ENCODE data around the gene KCNQ1. TPM values are rescaled to one million over a fixed set of nuclear protein-coding genes. Genes with fewer than 3 reads are reported as not detected.

Gene KCNQ1, protein sequence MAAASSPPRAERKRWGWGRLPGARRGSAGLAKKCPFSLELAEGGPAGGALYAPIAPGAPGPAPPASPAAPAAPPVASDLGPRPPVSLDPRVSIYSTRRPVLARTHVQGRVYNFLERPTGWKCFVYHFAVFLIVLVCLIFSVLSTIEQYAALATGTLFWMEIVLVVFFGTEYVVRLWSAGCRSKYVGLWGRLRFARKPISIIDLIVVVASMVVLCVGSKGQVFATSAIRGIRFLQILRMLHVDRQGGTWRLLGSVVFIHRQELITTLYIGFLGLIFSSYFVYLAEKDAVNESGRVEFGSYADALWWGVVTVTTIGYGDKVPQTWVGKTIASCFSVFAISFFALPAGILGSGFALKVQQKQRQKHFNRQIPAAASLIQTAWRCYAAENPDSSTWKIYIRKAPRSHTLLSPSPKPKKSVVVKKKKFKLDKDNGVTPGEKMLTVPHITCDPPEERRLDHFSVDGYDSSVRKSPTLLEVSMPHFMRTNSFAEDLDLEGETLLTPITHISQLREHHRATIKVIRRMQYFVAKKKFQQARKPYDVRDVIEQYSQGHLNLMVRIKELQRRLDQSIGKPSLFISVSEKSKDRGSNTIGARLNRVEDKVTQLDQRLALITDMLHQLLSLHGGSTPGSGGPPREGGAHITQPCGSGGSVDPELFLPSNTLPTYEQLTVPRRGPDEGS
- total RNA-seq (2022; extraction: Qiagen RNA extraction; ENCODE audit: low read depth): 0.24 to 0.83 TPM (median 0.43 TPM) in 5 replicates

DNA sequence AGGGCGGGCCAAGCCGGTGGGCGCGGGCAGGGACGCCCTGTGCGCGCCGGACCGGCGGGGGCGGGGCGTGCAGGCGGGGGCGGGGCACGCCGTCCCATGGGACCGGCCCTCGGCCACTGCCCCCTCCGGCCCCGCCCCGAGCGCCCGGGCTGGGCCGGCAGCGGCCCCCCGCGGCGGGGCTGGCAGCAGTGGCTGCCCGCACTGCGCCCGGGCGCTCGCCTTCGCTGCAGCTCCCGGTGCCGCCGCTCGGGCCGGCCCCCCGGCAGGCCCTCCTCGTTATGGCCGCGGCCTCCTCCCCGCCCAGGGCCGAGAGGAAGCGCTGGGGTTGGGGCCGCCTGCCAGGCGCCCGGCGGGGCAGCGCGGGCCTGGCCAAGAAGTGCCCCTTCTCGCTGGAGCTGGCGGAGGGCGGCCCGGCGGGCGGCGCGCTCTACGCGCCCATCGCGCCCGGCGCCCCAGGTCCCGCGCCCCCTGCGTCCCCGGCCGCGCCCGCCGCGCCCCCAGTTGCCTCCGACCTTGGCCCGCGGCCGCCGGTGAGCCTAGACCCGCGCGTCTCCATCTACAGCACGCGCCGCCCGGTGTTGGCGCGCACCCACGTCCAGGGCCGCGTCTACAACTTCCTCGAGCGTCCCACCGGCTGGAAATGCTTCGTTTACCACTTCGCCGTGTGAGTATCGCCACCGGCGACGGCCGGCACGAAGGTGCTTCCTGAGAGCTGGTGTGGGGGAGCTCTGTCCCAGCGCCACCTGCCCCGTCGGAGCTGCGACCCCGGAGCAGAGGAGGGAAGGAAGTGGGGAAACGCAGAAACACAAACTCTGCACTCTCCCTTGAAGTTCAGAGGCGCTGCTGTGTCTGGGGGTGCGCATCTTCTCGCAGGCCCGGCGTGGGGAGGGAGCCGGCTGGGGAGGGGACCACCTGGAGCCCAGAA lies at the start of gene KCNQ1:
TSS of gene KCNQ1 (plus strand) at position 188 of the 925 bp plus-strand sequence. CDS start at position 279, 91 bp downstream.

GRCh38 chr11:2400069-2400761 lies 44.6 kb upstream of the KCNQ1 start, which contains the start of gene TSSC4:
Gene TSSC4 (plus strand): TSS chr11:2400750. CDS start chr11:2402634, 1,884 bp downstream.

DNA sequence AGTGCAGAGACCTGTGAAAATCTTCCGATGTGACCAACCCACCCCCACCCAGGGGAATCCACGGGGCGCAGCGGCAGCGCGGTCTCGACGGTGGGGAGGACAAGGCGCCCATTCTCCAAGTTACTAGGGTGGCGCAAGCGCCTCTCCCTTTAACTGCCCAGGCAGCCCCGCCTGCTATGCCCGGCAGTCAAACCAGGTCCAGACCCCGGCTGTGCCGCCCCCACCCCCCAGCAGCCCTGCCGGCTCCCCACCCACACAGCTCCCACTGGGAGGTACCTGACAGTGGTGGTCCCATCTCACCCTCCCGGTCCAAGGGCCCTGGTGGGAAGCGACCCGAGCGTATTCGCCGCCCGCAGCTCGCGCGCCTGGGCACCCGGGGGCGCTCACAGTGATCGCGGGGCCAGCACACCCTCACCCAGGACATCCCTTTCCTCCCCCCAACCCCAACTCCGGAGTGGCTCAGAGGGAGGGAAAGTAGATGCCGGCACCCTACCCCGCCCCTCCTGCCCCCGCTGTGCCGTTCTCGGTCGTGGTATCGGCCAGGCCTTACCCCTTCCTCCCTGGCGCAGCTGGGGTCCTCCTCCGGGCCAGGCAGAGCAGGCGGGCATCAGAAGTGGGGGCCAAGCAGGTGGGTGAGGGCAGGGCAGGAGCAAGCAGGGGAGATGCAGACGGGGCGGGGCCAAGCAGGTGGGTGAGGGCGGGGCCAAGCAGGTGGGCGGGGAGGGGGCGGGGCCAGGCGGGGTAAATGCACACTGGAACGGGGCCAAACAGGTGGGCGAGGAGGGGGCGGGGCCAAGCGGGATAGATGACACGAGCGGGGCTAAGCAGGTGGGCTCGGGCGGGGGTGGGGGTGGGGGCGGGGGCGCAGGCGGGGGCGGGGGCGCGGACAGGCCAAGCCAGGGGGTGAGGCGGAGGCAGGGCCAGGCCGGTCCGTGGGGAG lies 657 bp upstream of the KCNQ1 start, which contains the start of gene TRPM5:
TSS of gene TRPM5 (minus strand) at position 634 of the 940 bp plus-strand sequence. CDS start 21,478 bp downstream, outside the sequence.

GRCh38 chr11:2699531-2700414 lies 255.0 kb downstream of the KCNQ1 start, which contains the start of gene KCNQ1OT1:
Gene KCNQ1OT1 (minus strand): TSS chr11:2699994.

DNA sequence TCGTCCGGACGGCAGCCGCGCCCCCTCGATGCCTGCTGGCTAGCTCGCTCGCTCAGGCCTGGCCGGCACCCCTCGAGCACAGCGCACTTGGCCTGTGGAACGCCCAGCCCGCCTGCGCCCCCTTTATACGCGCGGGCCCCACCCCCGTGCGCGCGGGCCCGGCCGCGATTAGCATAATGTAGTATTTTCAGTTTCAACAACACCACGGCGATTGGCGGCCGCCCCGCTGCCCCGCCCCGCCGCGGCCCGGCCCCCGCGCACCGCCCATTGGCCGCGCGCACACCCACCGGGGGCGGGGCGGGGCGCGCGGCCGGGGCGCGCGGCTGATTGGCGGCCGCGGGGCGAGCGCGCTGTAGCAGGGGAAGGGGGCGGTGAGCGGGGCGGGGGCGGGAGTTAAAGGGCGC lies 440.9 kb downstream of the KCNQ1 start, which contains the start of gene CDKN1C:
TSS of gene CDKN1C (minus strand) at position 98 of the 404 bp plus-strand sequence. CDS start 319 bp downstream, outside the sequence.

Other genes starting within 250 kb of the KCNQ1 start
- 0.03 to 0.07 TPM in 2 of 5 replicates, not detected in the others for gene ASCL2, start 174.4 kb upstream of the KCNQ1 start, total RNA-seq (2022; extraction: Qiagen RNA extraction; ENCODE audit: low read depth)
- gene C11orf21, start 143.1 kb upstream of the KCNQ1 start, total RNA-seq (2022; extraction: Qiagen RNA extraction; ENCODE audit: low read depth): not detected in 5 replicates
- gene TSPAN32, start 143.0 kb upstream of the KCNQ1 start, total RNA-seq (2022; extraction: Qiagen RNA extraction; ENCODE audit: low read depth): not detected in 5 replicates
- gene CD81, start 67.7 kb upstream of the KCNQ1 start, total RNA-seq (2022; extraction: Qiagen RNA extraction; ENCODE audit: low read depth): 281 to 422 TPM (median 421 TPM) in 5 replicates
- 45.5 to 81.8 TPM (median 73.8 TPM) in 5 replicates for gene TSSC4, start 44.3 kb upstream of the KCNQ1 start, total RNA-seq (2022; extraction: Qiagen RNA extraction; ENCODE audit: low read depth)
- not detected in 5 replicates for gene TRPM5, start 494 bp upstream of the KCNQ1 start, total RNA-seq (2022; extraction: Qiagen RNA extraction; ENCODE audit: low read depth)

Data from A549 treated with CpdA at 1 μM for 4 hours (cell line).